Osteocyte (in vitro differentiated cells): ENCODE data around the gene FRMPD2. TPM values are rescaled to one million over a fixed set of nuclear protein-coding genes. Genes with fewer than 3 reads are reported as not detected.

ENCODE experiments used
- DNase-seq: peaks from one replicate; pipeline ENCODE4 v3.0.0; 2021; ENCODE audit warnings: mixed read lengths; ENCODE audit not compliant: unreplicated experiment; ENCODE audit errors: extremely low spot score
- H3K27ac Mint-ChIP-seq: one replicate; pipeline ENCODE4 v1.8.0; 2021; ENCODE audit warnings: mild to moderate bottlenecking, mixed read lengths; ENCODE audit not compliant: unreplicated experiment
- H3K27me3 Mint-ChIP-seq: one replicate; pipeline ENCODE4 v1.8.0; 2021; ENCODE audit warnings: mixed read lengths; ENCODE audit not compliant: unreplicated experiment
- H3K36me3 Mint-ChIP-seq: one replicate; pipeline ENCODE4 v1.8.0; 2021; ENCODE audit warnings: mixed read lengths; ENCODE audit not compliant: unreplicated experiment
- H3K4me1 Mint-ChIP-seq: one replicate; pipeline ENCODE4 v1.8.0; 2021; ENCODE audit warnings: mixed read lengths; ENCODE audit not compliant: unreplicated experiment
- H3K4me3 Mint-ChIP-seq: one replicate; pipeline ENCODE4 v1.8.0; 2021; ENCODE audit warnings: mild to moderate bottlenecking, moderate library complexity, mixed read lengths; ENCODE audit not compliant: unreplicated experiment
- H3K9me3 Mint-ChIP-seq: one replicate; pipeline ENCODE4 v1.8.0; 2021; ENCODE audit warnings: mixed read lengths; ENCODE audit not compliant: unreplicated experiment
- CTCF ChIP-seq: fragments of 200-600 bp; sonication (generic); IDR thresholded peaks from 2 replicates; pipeline ENCODE4 v1.5.0; 2021; ENCODE audit warnings: antibody characterized with exemption, mild to moderate bottlenecking, moderate library complexity
- total RNA-seq: library from RNA; stranded (reverse); gene quantifications from 2 replicates; pipeline ENCODE4 v1.2.1, GENCODE V29; 2021

Gene FRMPD2
- total RNA-seq, 1 donor from 2014 or later, result not detected

GRCh38 chr10:48296576-48297098, 22.1 kb upstream of the FRMPD2 start:
- Mint-ChIP-seq H3K4me1 (peaks cover under 1% of the 10 kb centered on the region), H3K4me3 (no peak overlapping the region), H3K9me3 (no peaks in the 10 kb centered on the region), H3K27me3 (peaks cover 25% of the 10 kb centered on the region), H3K27ac (no peak overlapping the region), H3K36me3 (no peaks in the 10 kb centered on the region)
- DNase-seq, result no peak
- no peak for TF ChIP-seq CTCF

GRCh38 chr10:48294431-48294830, 19.9 kb upstream of the FRMPD2 start:
- no peak for TF ChIP-seq CTCF
- H3K9me3 Mint-ChIP-seq, result no peaks in the 10 kb centered on the region
- H3K4me3 Mint-ChIP-seq, result no peak overlapping the region
- H3K36me3 Mint-ChIP-seq, result no peaks in the 10 kb centered on the region
- no peak overlapping the region for H3K27ac Mint-ChIP-seq
- peaks cover 2% of the 10 kb centered on the region for H3K4me1 Mint-ChIP-seq
- DNase-seq, result no peak
- H3K27me3 Mint-ChIP-seq, result peaks cover 18% of the 10 kb centered on the region

DNA sequence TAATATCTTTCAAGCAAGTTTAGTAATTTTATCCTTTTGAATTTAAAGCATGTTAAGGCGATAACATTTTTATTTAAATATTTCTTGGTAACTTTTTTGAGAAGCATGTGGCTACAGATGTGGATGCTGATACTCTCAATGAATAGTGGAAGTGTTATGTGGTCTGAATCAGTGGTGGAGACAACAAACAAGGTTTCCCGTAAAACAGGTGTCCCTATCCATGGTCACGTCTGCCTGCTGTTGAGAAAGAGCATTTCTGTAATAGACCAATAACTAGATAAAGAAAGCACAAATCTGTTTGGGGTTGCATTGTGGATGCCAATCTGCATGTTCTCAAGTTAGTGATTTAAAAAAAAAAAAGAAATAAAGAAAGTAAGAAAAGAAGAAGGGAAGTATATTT, 18.1 kb upstream of the FRMPD2 start:
- TF ChIP-seq CTCF, result no peak
- no peak overlapping the region for H3K4me3 Mint-ChIP-seq
- no peaks in the 10 kb centered on the region for H3K36me3 Mint-ChIP-seq

GRCh38 chr10:48291190-48291589, 16.7 kb upstream of the FRMPD2 start:
- Mint-ChIP-seq H3K36me3 (no peaks in the 10 kb centered on the region), H3K4me3 (no peak overlapping the region), H3K27me3 (peaks cover 12% of the 10 kb centered on the region), H3K4me1 (peaks cover 2% of the 10 kb centered on the region), H3K27ac (no peak overlapping the region), H3K9me3 (no peaks in the 10 kb centered on the region)
- TF ChIP-seq CTCF, result no peak
- DNase-seq, result no peak

More for the DNA sequence above, 18.1 kb upstream of the FRMPD2 start:
- H3K9me3 Mint-ChIP-seq, result no peaks in the 10 kb centered on the region
- no peak for DNase-seq
- peaks cover 12% of the 10 kb centered on the region for H3K27me3 Mint-ChIP-seq
- H3K4me1 Mint-ChIP-seq, result peaks cover 2% of the 10 kb centered on the region
- no peak overlapping the region for H3K27ac Mint-ChIP-seq

GRCh38 chr10:48290286-48290685, 15.8 kb upstream of the FRMPD2 start:
- H3K36me3 Mint-ChIP-seq, result no peaks in the 10 kb centered on the region
- H3K27me3 Mint-ChIP-seq, result peaks cover 13% of the 10 kb centered on the region
- no peak for TF ChIP-seq CTCF
- no peak overlapping the region for H3K4me3 Mint-ChIP-seq
- peaks cover 2% of the 10 kb centered on the region for H3K4me1 Mint-ChIP-seq
- no peak for DNase-seq
- no peaks in the 10 kb centered on the region for H3K9me3 Mint-ChIP-seq
- no peak overlapping the region for H3K27ac Mint-ChIP-seq
